Esophagus (tissue), 2 donors: ENCODE measurements around the gene KIF3A. TPM values are rescaled to one million over a fixed set of nuclear protein-coding genes. Genes with fewer than 3 reads are reported as not detected.

Experiments used
- H3K27ac ChIP-seq, 2 donors: one replicate each; pipeline ENCODE4 v1.5.1; 2013; ENCODE audit warnings: low read depth in 2 of 2, mild to moderate bottlenecking in 2 of 2, inconsistent platforms in 1 of 2, low read length in 1 of 2, moderate library complexity in 1 of 2
- H3K27me3 ChIP-seq, 2 donors: one replicate each; pipeline ENCODE4 v1.6.1; 2013; ENCODE audit warnings: low read length in 2 of 2, control low read depth in 1 of 2, mild to moderate bottlenecking in 1 of 2; ENCODE audit not compliant: insufficient read depth in 2 of 2, control insufficient read depth in 1 of 2
- H3K36me3 ChIP-seq, 2 donors: one replicate each; pipeline ENCODE4 v1.6.1; 2013; ENCODE audit warnings: low read length in 1 of 2; ENCODE audit not compliant: control insufficient read depth in 2 of 2, insufficient read depth in 2 of 2
- H3K4me1 ChIP-seq, 2 donors: one replicate each; pipeline ENCODE4 v1.6.1; 2013; ENCODE audit warnings: low read length in 1 of 2; ENCODE audit not compliant: control insufficient read depth in 2 of 2, insufficient read depth in 2 of 2
- H3K4me3 ChIP-seq, 2 donors: one replicate each; pipeline ENCODE4 v1.5.1; 2013; ENCODE audit warnings: low read length in 2 of 2, mild to moderate bottlenecking in 2 of 2, low read depth in 1 of 2, moderate library complexity in 1 of 2
- H3K9me3 ChIP-seq, 2 donors: one replicate each; pipeline ENCODE4 v1.6.1; 2013; ENCODE audit warnings: mild to moderate bottlenecking in 2 of 2, low read depth in 1 of 2, low read length in 1 of 2, moderate library complexity in 1 of 2; ENCODE audit not compliant: control insufficient read depth in 2 of 2, insufficient read depth in 1 of 2
- WGBS, 2 donors: extraction: QIAGEN DNeasy Blood & Tissue Kit; methylation state at CpG; one replicate each; pipeline ENCODE4 v1.1.7; 2013; 5-methylcytosine and 5-hydroxymethylcytosine counted together
- polyA plus RNA-seq, 2 donors: library from polyadenylated mRNA; stranded (reverse); fragments of 200-250 nt; gene quantifications; one replicate each; pipeline ENCODE4 v1.2.3, GENCODE V29; 2013
- donor health status: healthy with polysubstance abuse.
- donor health status: Bipolar disorder and iron deficiency.

Gene KIF3A
- polyA plus RNA-seq, 2 donors, result 2.0 to 2.4 TPM

DNA sequence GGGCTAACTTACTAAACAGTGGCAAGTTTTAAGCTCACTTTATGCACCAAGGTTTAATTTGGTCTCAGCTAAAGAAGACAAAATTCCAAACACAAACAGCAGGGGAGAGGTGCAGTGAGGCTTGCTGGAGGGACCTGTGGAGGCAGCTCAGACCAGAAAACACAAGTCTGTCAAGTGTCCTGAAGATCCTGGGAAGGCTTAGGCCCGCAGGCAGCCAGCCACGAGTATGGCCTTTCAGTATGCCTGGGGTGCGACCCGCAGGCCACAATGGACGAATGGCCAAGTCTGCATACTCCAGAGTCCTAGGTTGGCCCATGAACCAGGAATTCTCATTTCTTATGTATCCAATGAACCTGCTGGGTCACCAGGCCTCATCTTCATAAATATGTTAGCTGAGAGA, 19.2 kb upstream of the KIF3A start:
- WGBS, 2 donors, result 85 to 90% methylated on average over 5 of the region's 5 CpGs
- Histone ChIP-seq H3K4me1 (peaks cover 0 to 7% of the 10 kb centered on the region in 2 donors), H3K4me3 (no peak overlapping the region), H3K9me3 (no peaks in the 10 kb centered on the region), H3K27ac (no peak overlapping the region), H3K27me3 (no peaks in the 10 kb centered on the region), H3K36me3 (peaks cover 18 to 35% of the 10 kb centered on the region in 2 donors)

DNA sequence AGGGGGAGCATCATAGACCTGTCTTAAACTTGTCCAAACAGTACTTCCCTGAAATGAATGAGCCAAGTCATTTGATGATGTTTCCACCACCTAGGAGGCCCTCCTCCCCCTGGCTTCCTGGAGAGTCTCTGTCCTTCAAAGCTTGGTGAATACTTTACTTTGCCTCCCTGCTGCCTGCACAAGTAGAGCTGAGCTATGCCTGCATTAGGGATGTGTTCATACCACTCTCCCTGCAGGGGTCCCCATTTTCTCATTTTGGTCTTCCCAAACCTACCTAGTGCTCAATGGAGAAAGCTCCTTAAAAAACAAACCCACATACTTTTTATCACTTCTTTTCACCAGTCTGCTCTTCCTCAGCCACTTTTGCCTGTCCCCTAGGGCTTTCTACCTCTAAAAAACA, 17.6 kb upstream of the KIF3A start:
- Histone ChIP-seq H3K4me1 (peaks cover 0 to 7% of the 10 kb centered on the region in 2 donors), H3K27me3 (no peaks in the 10 kb centered on the region), H3K9me3 (no peaks in the 10 kb centered on the region), H3K4me3 (no peak overlapping the region), H3K27ac (no peak overlapping the region), H3K36me3 (peaks cover 13 to 19% of the 10 kb centered on the region in 2 donors)

GRCh38 chr5:132754111-132754510, 16.8 kb upstream of the KIF3A start:
- H3K27me3 ChIP-seq, result no peaks in the 10 kb centered on the region
- no peak overlapping the region for H3K4me3 ChIP-seq
- peaks cover 7 to 11% of the 10 kb centered on the region in 2 donors for H3K36me3 ChIP-seq
- 96% methylated on average over 4 of the region's 4 CpGs for WGBS, 2 donors
- H3K27ac ChIP-seq, result no peak overlapping the region
- no peaks in the 10 kb centered on the region for H3K9me3 ChIP-seq
- peaks cover 0 to 2% of the 10 kb centered on the region in 2 donors for H3K4me1 ChIP-seq

GRCh38 chr5:132753135-132753987, 16.0 kb upstream of the KIF3A start:
- no peaks in the 10 kb centered on the region for H3K27me3 ChIP-seq
- no peak overlapping the region for H3K27ac ChIP-seq
- H3K4me3 ChIP-seq, result no peak overlapping the region
- H3K36me3 ChIP-seq, result peaks cover 6 to 7% of the 10 kb centered on the region in 2 donors
- no peaks in the 10 kb centered on the region for H3K9me3 ChIP-seq
- no peaks in the 10 kb centered on the region for H3K4me1 ChIP-seq
- 40 to 56% methylated on average over 2 of the region's 2 CpGs for WGBS, 2 donors

- no peak overlapping the region for H3K27ac ChIP-seq
- H3K36me3 ChIP-seq, result peaks cover 5% of the 10 kb centered on the region in 2 donors
- H3K27me3 ChIP-seq, result no peaks in the 10 kb centered on the region
- no peak overlapping the region for H3K4me3 ChIP-seq
- 88 to 97% methylated on average over 1 of the region's 1 CpG for WGBS, 2 donors
- no peaks in the 10 kb centered on the region for H3K9me3 ChIP-seq
- H3K4me1 ChIP-seq, result no peaks in the 10 kb centered on the region
These were observed 15.3 kb upstream of the KIF3A start for GRCh38 chr5:132752581-132753125.

GRCh38 chr5:132751971-132752580, 14.7 kb upstream of the KIF3A start:
- 95 to 97% methylated on average over 5 of the region's 5 CpGs for WGBS, 2 donors
- Histone ChIP-seq H3K27me3 (no peaks in the 10 kb centered on the region), H3K4me3 (no peak overlapping the region), H3K27ac (no peak overlapping the region), H3K36me3 (peaks cover 0 to 2% of the 10 kb centered on the region in 2 donors), H3K9me3 (no peaks in the 10 kb centered on the region), H3K4me1 (peaks cover 0 to 4% of the 10 kb centered on the region in 2 donors)

- 63 to 65% methylated on average over 7 of the region's 7 CpGs for WGBS, 2 donors
These were observed 14.1 kb upstream of the KIF3A start for GRCh38 chr5:132751444-132751843.

GRCh38 chr5:132750471-132751230, 13.3 kb upstream of the KIF3A start:
- H3K9me3 ChIP-seq, result no peaks in the 10 kb centered on the region
- H3K4me3 ChIP-seq, result no peak overlapping the region
- WGBS, 2 donors, result 80% methylated on average over 10 of the region's 10 CpGs
- no peak overlapping the region for H3K27ac ChIP-seq
- peaks cover 0 to 2% of the 10 kb centered on the region in 2 donors for H3K36me3 ChIP-seq
- H3K4me1 ChIP-seq, result peaks cover 0 to 7% of the 10 kb centered on the region in 2 donors
- H3K27me3 ChIP-seq, result peaks cover 0 to 3% of the 10 kb centered on the region in 2 donors

More at GRCh38 chr5:132751444-132751843, 14.1 kb upstream of the KIF3A start:
- Histone ChIP-seq H3K4me1 (peaks cover 0 to 7% of the 10 kb centered on the region in 2 donors), H3K4me3 (no peak overlapping the region), H3K27me3 (peaks cover 0 to 3% of the 10 kb centered on the region in 2 donors), H3K36me3 (peaks cover 0 to 2% of the 10 kb centered on the region in 2 donors), H3K27ac (no peak overlapping the region), H3K9me3 (no peaks in the 10 kb centered on the region)

DNA sequence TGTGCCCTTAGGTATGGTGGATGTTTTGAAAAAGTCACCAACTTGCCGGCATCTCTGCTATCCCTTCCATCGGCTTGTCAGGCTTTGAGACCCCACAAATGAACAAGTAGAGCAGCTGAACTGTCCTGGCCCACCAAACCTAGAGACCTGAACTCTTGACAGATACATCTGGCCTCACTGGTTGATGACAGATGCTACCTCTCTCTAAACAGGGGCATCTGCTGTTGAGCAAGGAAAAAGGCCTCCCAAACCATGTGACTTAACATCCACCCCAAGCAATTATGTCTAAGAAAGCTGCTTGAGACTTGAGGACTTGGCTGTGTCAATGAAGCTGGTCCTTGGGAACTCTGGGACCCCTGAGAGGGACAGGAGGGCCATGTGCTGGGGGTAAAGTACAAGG, 12.2 kb upstream of the KIF3A start:
- H3K4me1 ChIP-seq, result peaks cover 0 to 7% of the 10 kb centered on the region in 2 donors
- H3K9me3 ChIP-seq, result no peaks in the 10 kb centered on the region
- H3K27me3 ChIP-seq, result peaks cover 0 to 3% of the 10 kb centered on the region in 2 donors
- no peaks in the 10 kb centered on the region for H3K36me3 ChIP-seq
- H3K4me3 ChIP-seq, result no peak overlapping the region
- H3K27ac ChIP-seq, result no peak overlapping the region
- 96 to 99% methylated on average over 2 of the region's 2 CpGs for WGBS, 2 donors
